Ureter (tissue), 1 donor: ENCODE results near the gene SRL. TPM values are rescaled to one million over a fixed set of nuclear protein-coding genes. Genes with fewer than 3 reads are reported as not detected.
A peak's percentile ranks its signal among the peaks of the same experiment; 100 is the strongest.
"Not testable (repeated sequence)": the region's sequence is repeated elsewhere in the genome, so short reads cannot be mapped to it uniquely, and the experiment has no call there.

Experiments
- DNase-seq: peaks from one replicate; pipeline ENCODE4 v3.0.0-alpha.2; 2020; ENCODE audit warnings: low spot score
- total RNA-seq: library from RNA; stranded (reverse); gene quantifications from one replicate; pipeline ENCODE4 v1.2.4, GENCODE V29; 2023
- donor health status: DM: yes; HTN: yes; CAD: no.

SRL gene
- total RNA-seq, 1 donor from 2014 or later = 10.1 TPM

- DNase-seq = no peak
Measured at GRCh38 chr16:4226251-4227039, 15.4 kb downstream of the SRL start.

- no peak for DNase-seq
Measured at GRCh38 chr16:4225075-4225474, 16.8 kb downstream of the SRL start.

- no peak for DNase-seq
Measured at GRCh38 chr16:4220358-4220757, 21.5 kb downstream of the SRL start.

GRCh38 chr16:4218202-4218601 lies 23.7 kb downstream of the SRL start:
- DNase-seq = no peak

DNA sequence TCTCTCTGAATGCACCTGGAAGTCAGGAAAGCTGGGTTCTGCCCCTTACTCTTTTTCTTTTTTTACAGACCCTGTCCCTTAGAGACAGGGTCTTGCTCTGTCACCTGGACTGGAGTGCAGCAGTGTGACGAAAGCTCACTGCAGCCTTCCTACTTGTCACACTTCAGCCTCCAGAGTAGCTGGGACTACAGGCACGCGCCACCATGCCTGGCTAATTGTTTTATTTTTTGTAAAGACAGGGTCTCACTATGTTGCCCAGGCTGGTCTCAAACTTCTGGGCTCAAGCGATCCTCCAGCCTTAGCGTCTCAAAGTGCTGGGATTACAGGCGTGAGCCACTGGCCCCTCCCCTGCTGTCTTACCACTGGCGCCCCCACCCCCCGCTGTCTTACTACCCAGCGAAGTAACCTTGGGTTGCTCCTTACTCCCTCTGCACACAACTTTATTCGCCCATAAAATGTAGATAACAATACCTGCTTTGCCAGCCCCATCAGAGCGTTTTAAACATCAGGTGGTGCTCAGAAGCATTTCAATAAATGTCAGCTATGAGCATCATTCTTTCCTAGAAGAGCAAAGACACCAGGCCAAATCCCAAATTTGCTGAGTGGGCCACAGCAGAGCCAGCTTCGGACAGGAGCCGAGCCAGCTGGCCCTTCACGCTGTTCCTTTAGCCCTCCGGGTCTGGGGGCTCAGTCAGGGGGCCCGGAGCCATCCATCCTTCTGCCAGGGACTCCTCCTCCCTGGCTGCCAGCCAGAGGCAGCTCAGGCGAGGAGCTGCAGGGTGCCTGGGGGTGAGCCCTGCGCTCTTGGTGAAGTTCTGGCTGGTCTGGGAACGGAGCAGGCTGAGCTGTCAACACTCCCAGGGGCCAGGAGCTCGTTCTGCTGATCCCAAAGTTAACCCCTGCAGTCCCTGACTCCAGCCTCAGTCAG lies 24.4 kb downstream of the SRL start:
- peak; percentile 49 for DNase-seq

DNA sequence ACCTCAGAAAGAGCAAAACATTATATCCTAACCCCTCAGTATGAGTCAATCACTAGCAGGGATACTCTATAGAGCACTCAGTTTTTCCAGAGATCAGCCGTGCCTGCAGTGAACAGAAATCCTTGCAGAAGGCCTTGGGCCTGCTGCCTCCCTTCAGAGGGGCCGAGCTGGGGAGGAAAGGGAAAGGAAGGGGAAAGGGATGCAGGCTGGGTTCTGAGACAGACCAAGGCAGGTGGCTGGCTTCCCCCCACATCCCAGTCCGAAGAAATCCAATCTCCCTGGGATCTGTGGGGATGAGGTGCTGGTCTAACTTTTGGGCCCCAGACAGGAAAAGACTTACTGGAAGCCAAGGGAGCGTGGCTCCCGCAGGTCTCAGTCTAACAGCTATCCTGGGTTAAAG lies 25.3 kb downstream of the SRL start:
- no peak for DNase-seq

- no peak for DNase-seq
Measured at GRCh38 chr16:4215106-4215505, 26.8 kb downstream of the SRL start.

- peak; percentile 52 for DNase-seq
Measured at GRCh38 chr16:4214215-4214621, 27.7 kb downstream of the SRL start.

DNA sequence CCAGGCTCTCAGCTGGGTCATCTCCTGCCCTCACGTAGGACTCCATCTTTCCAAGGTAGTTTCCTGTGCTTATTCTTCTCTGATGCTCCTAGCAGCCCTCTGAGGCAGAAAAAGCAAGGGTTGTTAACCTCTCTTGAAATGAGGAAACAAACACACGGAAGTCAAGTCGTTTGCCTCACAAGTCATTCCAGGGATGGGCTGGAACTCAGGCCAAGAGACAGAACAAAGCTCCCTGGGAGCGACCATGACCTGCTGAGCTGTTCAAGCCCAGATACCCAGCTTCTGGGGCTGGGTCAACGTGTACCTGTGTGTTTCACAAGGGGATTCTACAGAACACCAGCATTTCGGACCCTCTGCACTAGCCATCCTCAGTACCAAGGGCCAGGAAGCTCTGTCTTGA lies 28.1 kb downstream of the SRL start:
- peak; percentile 57 for DNase-seq

- DNase-seq = no peak
Measured at GRCh38 chr16:4212934-4213296, 29.0 kb downstream of the SRL start.

DNA sequence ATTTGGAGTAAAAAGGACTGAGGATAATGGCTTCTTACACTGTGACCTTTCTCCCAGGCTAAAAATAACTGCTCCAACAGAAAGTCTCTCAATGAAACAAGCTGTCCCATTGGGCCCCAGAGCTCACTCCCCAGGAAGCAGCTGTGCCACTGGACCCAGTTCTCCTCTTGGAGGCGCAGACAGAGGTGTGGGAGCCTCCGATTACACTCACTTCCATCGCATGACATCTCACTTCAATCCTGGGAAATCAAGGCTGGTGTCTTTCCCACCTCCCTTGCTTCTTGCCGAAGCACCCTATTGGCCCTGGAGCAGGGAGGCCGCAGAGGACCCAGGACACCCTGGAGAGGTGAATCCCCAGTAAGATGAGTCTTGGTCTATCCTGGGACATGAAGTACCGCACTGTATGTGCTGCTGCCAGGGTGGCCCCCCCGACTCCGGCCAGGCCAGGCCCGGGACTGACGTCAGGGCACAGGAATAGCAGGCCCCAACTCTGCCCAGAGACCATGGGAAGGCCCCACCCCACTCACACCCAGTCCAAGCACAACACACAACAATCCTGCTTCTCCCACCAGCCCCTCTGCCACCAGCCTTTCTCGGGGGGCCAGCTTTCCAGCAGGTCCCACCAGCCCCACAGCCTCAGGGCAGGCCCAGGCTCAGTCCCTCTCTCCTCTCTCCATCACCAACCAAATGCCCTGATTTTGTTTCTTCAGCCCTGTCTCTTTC lies 29.5 kb downstream of the SRL start:
- DNase-seq = peak; percentile 49

- not testable (repeated sequence) for DNase-seq
Measured at GRCh38 chr16:4211445-4212210, 30.3 kb downstream of the SRL start.

DNA sequence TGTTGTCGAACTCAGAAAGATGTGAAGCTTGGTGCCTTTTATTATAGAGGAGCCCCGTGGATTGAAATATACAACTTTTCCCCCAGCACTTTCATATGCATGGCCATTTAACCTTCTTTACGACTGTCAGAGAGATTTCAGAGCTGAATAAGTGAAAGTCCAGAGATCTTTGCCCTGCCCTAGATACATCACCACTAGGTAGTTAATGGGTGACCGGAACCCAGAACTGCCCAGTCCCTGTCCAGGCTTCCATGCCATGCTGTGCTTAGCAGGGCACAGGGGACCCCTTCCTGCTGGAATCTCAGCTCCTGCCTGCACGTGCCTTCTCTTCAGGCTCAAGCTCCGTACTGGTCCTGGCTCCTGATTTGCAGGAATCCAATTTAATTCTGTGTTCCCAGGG lies 32.2 kb downstream of the SRL start:
- DNase-seq = no peak

DNA sequence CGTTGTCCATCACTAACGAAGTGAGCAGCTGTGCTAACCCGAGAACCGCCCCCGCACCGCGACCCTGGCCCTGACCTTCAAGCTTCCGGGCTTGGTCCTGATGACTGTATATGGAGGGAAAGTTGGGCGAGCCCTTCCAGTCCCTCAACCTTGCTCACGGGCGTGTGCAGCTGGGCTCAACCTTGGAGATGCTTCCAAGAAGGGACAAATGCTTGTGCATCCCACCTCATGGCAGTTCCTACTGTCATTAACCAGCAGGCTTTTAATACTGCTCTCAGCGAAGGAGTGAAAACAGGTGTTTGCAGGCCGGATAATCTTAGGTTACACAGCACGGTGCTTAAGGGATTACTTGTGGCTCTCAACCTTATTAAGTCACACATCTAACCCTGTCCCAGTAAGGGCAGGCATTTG lies 33.5 kb downstream of the SRL start:
- DNase-seq = no peak

- no peak for DNase-seq
Measured at GRCh38 chr16:4207683-4208340, 34.1 kb downstream of the SRL start.

- no peak for DNase-seq
Measured at GRCh38 chr16:4207229-4207628, 34.7 kb downstream of the SRL start.

DNA sequence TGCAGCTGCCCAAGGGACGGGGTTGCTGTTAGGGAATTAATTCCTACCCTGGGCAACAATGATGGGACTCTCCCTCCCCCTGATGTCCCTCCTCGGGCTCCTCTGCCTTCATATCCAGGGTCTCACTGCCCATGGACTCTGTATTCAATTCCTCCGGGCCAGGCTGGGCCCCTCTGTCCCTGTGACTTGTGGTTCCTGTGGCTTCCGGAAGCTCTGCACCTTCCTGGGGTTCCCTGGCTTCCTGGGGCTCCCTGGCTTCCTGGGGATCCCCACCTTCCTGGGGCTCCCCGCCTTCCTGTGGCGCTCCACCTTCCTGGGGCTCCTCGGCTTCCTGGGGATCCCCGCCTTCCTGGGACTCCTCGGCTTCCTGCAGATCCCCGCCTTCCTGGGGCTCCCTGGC lies 35.2 kb downstream of the SRL start:
- no peak for DNase-seq

- no peak for DNase-seq
Measured at GRCh38 chr16:4205971-4206370, 35.9 kb downstream of the SRL start.

GRCh38 chr16:4204521-4204920 lies 37.4 kb downstream of the SRL start:
- DNase-seq = no peak

DNA sequence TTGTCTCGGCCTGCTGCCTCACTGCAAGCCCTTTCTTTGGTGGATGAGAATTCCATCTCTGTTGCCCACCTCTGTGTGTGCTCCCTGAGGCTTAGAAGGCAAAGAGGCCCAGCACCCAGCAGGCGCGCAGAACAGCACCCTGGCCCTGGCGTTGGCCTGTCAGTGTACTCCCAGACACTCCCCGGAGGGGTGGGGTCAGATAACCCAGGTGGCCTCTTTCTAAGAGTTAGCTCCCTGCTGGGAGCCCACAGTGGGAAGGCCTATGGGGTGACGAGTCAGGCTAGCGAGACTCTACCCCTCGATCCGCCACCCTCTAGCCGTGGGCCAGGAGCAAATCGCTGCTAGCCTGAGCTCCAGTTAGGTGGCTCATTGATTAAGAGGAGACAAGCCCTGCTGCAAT lies 38.1 kb downstream of the SRL start:
- DNase-seq = no peak
